GM18873 (cell line): ENCODE data around the gene CYP26C1.
"Not testable (repeated sequence)": the region's sequence is repeated elsewhere in the genome, so short reads cannot be mapped to it uniquely, and the experiment has no call there.

Experiments used
- ATAC-seq: cut with Tn5 transposase; IDR thresholded peaks from one replicate; pipeline ENCODE4 v1.9.1; 2021; ENCODE audit warnings: mild to moderate bottlenecking, moderate library complexity, moderate number of reproducible peaks; ENCODE audit not compliant: unreplicated experiment, low FRiP score

Gene CYP26C1

DNA sequence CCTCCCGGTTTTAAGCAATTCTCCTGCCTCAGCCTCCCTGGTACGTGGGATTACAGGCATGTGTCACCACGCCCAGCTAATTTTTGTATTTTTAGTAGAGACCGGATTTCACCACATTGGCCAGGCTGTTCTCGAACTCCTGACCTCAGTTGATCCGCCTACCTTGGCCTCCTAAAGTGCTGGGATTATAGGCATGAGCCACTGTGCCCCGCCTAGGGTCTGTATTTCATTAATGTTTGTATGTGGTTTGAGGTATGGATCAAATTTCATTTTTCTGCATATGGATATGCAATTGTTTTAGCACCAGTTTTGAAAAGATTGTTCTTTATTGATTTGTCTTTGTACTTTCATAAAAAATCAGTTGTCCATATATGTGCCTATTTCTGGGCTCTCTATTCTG is 39.1 kb downstream of the CYP26C1 start:
- no peak for ATAC-seq

DNA sequence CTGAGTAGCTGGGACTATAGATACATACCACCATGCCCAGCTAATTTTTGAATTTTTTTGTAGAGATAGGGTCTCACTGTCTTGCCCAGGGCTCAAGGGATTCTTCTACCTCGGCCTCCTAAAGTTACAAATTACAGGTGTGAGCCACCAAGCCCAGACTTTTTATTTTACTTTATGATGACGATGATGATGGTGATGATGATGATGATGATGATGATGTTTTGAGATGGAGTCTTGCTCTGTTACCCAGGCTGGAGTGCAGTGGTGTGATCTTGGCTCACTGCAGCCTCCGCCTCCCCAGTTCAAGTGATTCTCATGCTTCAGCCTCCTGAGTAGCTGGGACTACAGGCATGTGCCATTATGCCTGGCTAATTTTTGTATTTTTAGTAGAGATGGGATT is 40.5 kb downstream of the CYP26C1 start:
- not testable (repeated sequence) for ATAC-seq

DNA sequence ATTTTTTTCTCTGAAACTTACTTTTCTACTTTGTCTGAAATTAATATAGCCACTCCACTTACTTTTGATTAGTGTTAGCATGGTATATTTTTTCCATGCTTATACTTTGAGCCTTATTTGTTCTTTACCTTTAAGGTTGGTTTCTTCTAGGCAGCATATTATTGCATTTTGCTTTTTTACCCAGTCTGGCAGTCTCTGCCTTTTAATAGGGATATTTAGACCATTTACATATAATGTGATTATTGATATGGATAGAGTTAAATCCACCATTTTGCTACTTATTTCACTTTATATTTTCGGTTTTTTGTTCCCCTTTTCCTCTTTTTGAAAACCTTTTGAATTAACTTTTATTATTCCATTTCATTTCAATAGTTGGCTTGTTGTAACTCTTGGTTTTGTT is 43.4 kb downstream of the CYP26C1 start:
- no peak for ATAC-seq

DNA sequence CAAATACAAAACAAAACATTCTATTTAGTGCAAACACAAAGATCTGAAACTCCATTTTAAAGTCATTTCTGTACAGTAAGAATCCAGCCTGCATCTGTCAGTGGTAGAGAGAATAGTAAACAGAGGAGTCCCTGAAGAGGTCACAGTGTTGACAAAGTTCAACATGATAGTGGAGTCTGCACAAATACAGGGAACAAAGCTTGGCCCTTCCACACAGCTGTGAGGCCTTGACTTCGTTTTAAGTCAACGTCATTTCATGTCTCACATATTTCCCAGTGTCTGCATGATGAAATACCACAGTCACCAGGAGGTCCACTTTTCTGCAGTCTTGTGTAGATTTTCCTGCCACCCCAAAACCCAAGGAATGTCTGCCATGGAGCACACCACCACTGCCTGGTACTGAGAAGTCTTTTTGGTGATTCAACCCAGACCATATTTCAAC is 46.1 kb downstream of the CYP26C1 start:
- no peak for ATAC-seq

DNA sequence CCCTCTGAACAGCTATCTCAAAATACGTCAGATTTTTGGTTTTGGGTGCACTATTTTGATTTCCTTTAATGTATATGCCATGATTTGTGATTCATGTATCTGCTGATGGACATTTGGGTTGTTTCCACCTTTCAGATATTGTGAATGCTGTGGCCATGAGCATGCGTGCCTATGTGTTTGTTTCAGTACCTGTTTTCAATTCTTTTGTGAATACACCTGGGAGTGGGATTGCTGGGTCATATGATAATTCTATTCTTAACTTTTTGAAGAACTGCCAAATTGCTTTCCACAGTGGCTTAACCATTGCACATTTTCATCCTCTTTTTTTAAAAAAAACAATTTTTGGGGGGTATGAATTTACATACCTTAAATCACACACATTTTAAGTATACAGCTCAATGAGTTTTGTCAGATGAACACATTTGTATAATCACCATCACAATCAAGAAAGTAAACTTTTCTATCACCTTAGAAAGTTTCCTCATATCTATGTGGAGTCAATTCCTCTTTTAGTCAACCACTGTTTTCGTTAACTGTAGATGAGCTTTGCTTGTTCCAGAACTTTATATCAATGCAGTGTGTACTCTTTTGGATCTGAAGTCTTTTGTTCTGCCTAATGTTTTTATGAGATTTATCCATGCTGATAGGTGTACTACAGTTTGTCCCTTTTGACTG is 50.0 kb downstream of the CYP26C1 start:
- ATAC-seq, result no peak

DNA sequence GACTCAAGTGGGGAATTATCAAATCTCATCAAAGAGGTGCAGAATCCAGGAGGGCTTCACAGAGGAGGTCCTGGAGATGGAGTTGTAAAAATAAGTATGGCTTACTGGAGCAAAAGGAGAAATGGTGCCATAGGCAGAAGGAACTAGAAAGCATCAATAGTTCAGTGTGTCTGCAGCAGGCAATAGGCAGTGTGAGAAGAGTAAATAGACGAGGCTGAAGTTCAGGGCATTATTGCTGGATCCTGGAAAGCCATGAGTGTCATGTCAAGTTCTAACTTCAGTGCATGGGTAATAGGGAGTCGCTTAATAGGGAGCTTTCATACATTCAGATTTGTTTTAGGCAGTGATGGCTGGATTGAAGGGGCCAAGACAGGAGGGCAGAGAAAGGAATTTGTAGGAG is 52.4 kb downstream of the CYP26C1 start:
- ATAC-seq, result no peak

DNA sequence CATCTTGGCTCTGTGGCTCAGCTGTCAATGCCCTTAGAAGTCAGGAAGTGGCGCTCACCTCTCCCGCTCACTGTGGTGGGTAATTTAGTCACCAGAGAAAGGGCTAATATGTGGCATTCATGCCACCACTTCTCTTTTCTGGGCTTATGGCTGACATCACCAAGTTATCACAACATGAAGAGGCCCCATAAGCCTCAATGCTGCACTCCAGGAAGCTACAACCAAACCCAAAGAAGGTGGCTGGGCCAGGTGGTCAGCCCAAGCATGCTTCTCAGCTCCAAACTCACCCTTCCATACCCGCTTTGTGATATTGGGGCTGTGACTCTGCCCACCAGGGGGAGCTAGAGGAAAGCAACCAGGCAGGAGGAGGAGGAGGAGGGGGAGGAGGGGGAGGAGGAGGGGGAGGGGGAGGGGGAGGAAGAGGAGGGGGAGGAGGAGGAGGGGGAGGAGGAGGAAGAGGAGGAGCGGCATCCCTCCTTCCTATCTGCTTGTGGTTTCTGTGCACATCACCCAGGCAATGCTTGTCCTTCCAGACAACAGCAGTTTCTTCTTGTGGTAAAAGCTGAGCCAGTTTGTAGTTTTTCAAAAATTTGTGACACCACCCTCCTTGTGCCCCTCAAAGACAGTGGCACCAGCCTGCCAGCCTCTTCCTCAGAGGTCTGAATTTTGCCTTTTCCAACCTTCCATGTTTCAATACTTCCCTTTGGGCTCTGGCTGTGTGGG is 55.2 kb downstream of the CYP26C1 start:
- ATAC-seq, result no peak
